GM21526 (cell line): ENCODE results near the gene SIL1.
"Not testable (repeated sequence)": the region's sequence is repeated elsewhere in the genome, so short reads cannot be mapped to it uniquely, and the experiment has no call there.

Source experiments
- ATAC-seq: cut with Tn5 transposase; IDR thresholded peaks from one replicate; pipeline ENCODE4 v1.9.1; 2021; ENCODE audit warnings: moderate library complexity; ENCODE audit not compliant: unreplicated experiment, low FRiP score

SIL1 gene

GRCh38 chr5:139205124-139205523 is 7.0 kb upstream of the SIL1 start:
- no peak for ATAC-seq

GRCh38 chr5:139204196-139204595 is 6.0 kb upstream of the SIL1 start:
- no peak for ATAC-seq

GRCh38 chr5:139199321-139199720 is 1.2 kb upstream of the SIL1 start:
- ATAC-seq: no peak

- no peak for ATAC-seq
Observed at GRCh38 chr5:139196296-139196956, 1.7 kb downstream of the SIL1 start.

GRCh38 chr5:139194486-139194885 is 3.7 kb downstream of the SIL1 start:
- no peak for ATAC-seq

- ATAC-seq: no peak
Observed at GRCh38 chr5:139193928-139194327, 4.2 kb downstream of the SIL1 start.

GRCh38 chr5:139192906-139193305 is 5.3 kb downstream of the SIL1 start:
- not testable (repeated sequence) for ATAC-seq

GRCh38 chr5:139191954-139192353 is 6.2 kb downstream of the SIL1 start:
- ATAC-seq: not testable (repeated sequence)

- no peak for ATAC-seq
Observed at GRCh38 chr5:139190125-139190524, 8.0 kb downstream of the SIL1 start.

- no peak for ATAC-seq
Observed at GRCh38 chr5:139188558-139189270, 9.5 kb downstream of the SIL1 start.

- no peak for ATAC-seq
Observed at GRCh38 chr5:139186752-139187326, 11.3 kb downstream of the SIL1 start.

GRCh38 chr5:139186261-139186660 is 11.9 kb downstream of the SIL1 start:
- no peak for ATAC-seq

GRCh38 chr5:139185589-139185988 is 12.6 kb downstream of the SIL1 start:
- ATAC-seq: no peak

GRCh38 chr5:139183502-139183901 is 14.7 kb downstream of the SIL1 start:
- ATAC-seq: no peak

GRCh38 chr5:139182528-139183296 is 15.5 kb downstream of the SIL1 start:
- no peak for ATAC-seq

GRCh38 chr5:139181835-139182452 is 16.2 kb downstream of the SIL1 start:
- ATAC-seq: no peak

- ATAC-seq: no peak
Observed at GRCh38 chr5:139181322-139181730, 16.8 kb downstream of the SIL1 start.

- ATAC-seq: no peak
Observed at GRCh38 chr5:139180850-139181249, 17.3 kb downstream of the SIL1 start.

GRCh38 chr5:139179778-139180513 is 18.2 kb downstream of the SIL1 start:
- ATAC-seq: not testable (repeated sequence)

GRCh38 chr5:139178935-139179334 is 19.2 kb downstream of the SIL1 start:
- no peak for ATAC-seq
